ENCODE measurements around the gene CDK17. TPM values are rescaled to one million over a fixed set of nuclear protein-coding genes. Genes with fewer than 3 reads are reported as not detected.

The CDK17 gene
- total RNA-seq, 1 donor from 2014 or later = 47.1 TPM

GRCh38 chr12:96376865-96377264 lies 23.4 kb downstream of the CDK17 start:
- no peak overlapping the region for H3K27ac ChIP-seq
- no peak overlapping the region for H3K4me3 ChIP-seq
- DNase-seq = no peak

GRCh38 chr12:96375841-96376604 lies 24.2 kb downstream of the CDK17 start:
- DNase-seq = no peak
- ATAC-seq = no peak
- H3K4me3 ChIP-seq = no peak overlapping the region
- intact Hi-C loops (cut with DNase I) = no loop called here
- H3K36me3 ChIP-seq = no peaks in the 10 kb centered on the region
- H3K9me3 ChIP-seq = no peaks in the 10 kb centered on the region
- H3K27me3 ChIP-seq = no peaks in the 10 kb centered on the region
- peaks cover 37% of the 10 kb centered on the region for H3K4me1 ChIP-seq
- TF ChIP-seq CTCF (IDR thresholded peaks at IDR 0.05) = no peak
- no peak overlapping the region for H3K27ac ChIP-seq

More at GRCh38 chr12:96376865-96377264, 23.4 kb downstream of the CDK17 start:
- TF ChIP-seq CTCF (IDR thresholded peaks at IDR 0.05) = no peak
- H3K27me3 ChIP-seq = no peaks in the 10 kb centered on the region
- intact Hi-C loops (cut with DNase I) = no loop called here
- H3K9me3 ChIP-seq = no peaks in the 10 kb centered on the region
- peaks cover 30% of the 10 kb centered on the region for H3K4me1 ChIP-seq
- no peaks in the 10 kb centered on the region for H3K36me3 ChIP-seq
- no peak for ATAC-seq

- intact Hi-C loops (cut with DNase I) = no loop called here
- H3K9me3 ChIP-seq = no peaks in the 10 kb centered on the region
- no peaks in the 10 kb centered on the region for H3K36me3 ChIP-seq
- ATAC-seq (peak; percentile 47), DNase-seq (no peak)
- H3K4me1 ChIP-seq = peaks cover 45% of the 10 kb centered on the region
- H3K27ac ChIP-seq = no peak overlapping the region
- H3K4me3 ChIP-seq = no peak overlapping the region
- TF ChIP-seq CTCF (IDR thresholded peaks at IDR 0.05) = no peak
- H3K27me3 ChIP-seq = no peaks in the 10 kb centered on the region
Observed at GRCh38 chr12:96375170-96375569, 25.1 kb downstream of the CDK17 start.

GRCh38 chr12:96371790-96372699 lies 28.2 kb downstream of the CDK17 start:
- no peak for TF ChIP-seq CTCF (IDR thresholded peaks at IDR 0.05)
- DNase-seq = no peak

GRCh38 chr12:96371138-96371789 lies 29.0 kb downstream of the CDK17 start:
- H3K36me3 ChIP-seq = no peaks in the 10 kb centered on the region
- no peak for ATAC-seq
- intact Hi-C loops (cut with DNase I) = no loop called here
- H3K4me1 ChIP-seq = peaks cover 77% of the 10 kb centered on the region
- no peak overlapping the region for H3K27ac ChIP-seq
- H3K27me3 ChIP-seq = no peaks in the 10 kb centered on the region
- H3K9me3 ChIP-seq = no peaks in the 10 kb centered on the region
- H3K4me3 ChIP-seq = no peak overlapping the region
- TF ChIP-seq CTCF (IDR thresholded peaks at IDR 0.05) = no peak
- no peak for DNase-seq

More at GRCh38 chr12:96371790-96372699, 28.2 kb downstream of the CDK17 start:
- Histone ChIP-seq H3K36me3 (no peaks in the 10 kb centered on the region), H3K9me3 (no peaks in the 10 kb centered on the region), H3K4me3 (no peak overlapping the region), H3K27ac (no peak overlapping the region), H3K27me3 (no peaks in the 10 kb centered on the region), H3K4me1 (peaks cover 69% of the 10 kb centered on the region)
- intact Hi-C loops (cut with DNase I) = no loop called here
- no peak for ATAC-seq

All from upper lobe of right lung (tissue), 1 donor.